Heart left ventricle (tissue), 13 donors: ENCODE results near the gene JMJD7.

ENCODE experiments used
- POLR2A ChIP-seq, 2 donors: fragments of 450-650 bp; IDR thresholded peaks; one replicate each; pipeline ENCODE4 v1.6.1; 2017; ENCODE audit warnings: antibody characterized with exemption in 2 of 2, mild to moderate bottlenecking in 2 of 2, moderate library complexity in 2 of 2
- TF ChIP-seq, protein P1 (sequence below), 12 donors: fragments of 200-600 bp; sonication (generic) in 4 of 12; IDR thresholded peaks; one replicate each; pipeline versions ENCODE4 v1.5.0 to v1.8.0; 2018 to 2022; ENCODE audit warnings: antibody characterized with exemption in 12 of 12, mild to moderate bottlenecking in 5 of 12
- donor health status: ischemic (EF 13 %, LVEDD 7.1; RV severe dilation, severe dysfunction).
- donor health status: DM: no; HTN: yes; CAD: no.
- donor health status: DM: no; HTN: no; CAD: no.
- donor health status: ischemic (EF 25% LVEDD 6.9; RV normal size, moderate dysfunction).
- donor health status: ischemic (EF 25% LVEDD 5.7; RV mildly dilated, moderate dysfunction).
- donor health status: ischemic (EF 35%, LVEDD 5.7; RV mildly dilated, moderate dysfunction).
- donor health status: nonischemic (EF 11% LVEDD 7.7; RV severe dilation, severe dysfunction).
- donor health status: DM: yes; HTN: yes; CAD: no.
- donor health status: PGD.
- donor health status: ischemic (EF 29% LVEDD 5.4; RV normal size, mild dysfunction).
- donor health status: nonischemic (EF 23%, LVEDD 6.1; RV moderate dilation, normal function).

DNA sequence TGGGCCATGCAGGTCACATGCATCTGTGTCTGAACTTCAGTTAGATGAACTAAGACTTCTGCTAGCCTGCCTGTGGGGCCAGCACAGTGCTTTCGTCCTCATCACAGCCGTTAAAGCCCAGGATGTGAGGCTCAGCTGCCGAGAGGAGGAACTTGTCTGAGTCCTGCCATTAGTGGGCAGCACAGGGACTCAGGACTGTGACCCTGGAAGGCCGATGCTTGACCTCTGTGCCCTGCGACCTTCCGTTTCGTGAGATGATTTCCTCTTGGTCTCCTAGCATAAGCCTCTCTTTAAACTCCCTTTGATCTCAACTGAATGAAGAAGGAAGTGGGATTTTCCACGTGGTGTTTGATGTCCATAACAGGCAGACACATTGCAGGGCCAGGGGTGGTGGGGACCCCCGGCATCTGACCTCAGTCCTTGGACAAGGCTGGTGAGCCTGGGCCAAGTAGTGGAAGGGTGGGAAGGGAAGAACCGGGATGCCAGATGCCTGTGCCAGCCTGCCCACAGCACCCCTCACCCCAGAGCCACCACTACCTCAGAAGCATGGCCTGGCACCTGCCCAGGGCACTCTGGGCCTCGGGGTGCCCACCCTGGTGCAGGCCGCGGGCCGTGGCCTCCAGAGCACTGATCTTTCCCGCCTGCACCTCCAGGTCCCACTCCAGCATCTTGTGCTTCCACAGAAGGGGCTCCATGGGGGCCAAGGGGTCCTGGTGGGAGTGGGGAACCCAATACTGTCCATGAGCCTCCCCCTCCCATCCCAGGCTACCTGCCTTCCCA, 32.3 kb downstream of the JMJD7 start:
- TF ChIP-seq, protein P1, sequence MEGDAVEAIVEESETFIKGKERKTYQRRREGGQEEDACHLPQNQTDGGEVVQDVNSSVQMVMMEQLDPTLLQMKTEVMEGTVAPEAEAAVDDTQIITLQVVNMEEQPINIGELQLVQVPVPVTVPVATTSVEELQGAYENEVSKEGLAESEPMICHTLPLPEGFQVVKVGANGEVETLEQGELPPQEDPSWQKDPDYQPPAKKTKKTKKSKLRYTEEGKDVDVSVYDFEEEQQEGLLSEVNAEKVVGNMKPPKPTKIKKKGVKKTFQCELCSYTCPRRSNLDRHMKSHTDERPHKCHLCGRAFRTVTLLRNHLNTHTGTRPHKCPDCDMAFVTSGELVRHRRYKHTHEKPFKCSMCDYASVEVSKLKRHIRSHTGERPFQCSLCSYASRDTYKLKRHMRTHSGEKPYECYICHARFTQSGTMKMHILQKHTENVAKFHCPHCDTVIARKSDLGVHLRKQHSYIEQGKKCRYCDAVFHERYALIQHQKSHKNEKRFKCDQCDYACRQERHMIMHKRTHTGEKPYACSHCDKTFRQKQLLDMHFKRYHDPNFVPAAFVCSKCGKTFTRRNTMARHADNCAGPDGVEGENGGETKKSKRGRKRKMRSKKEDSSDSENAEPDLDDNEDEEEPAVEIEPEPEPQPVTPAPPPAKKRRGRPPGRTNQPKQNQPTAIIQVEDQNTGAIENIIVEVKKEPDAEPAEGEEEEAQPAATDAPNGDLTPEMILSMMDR (IDR thresholded peaks at IDR 0.05): peak in 7 of 12 donors; percentile 5 to 35 (median 16)
- no peak for TF ChIP-seq POLR2A (IDR thresholded peaks at IDR 0.05)
